Measurements from ENCODE around the gene ENPP7.
A peak's percentile ranks its signal among the peaks of the same experiment; 100 is the strongest.

ENPP7 gene

GRCh38 chr17:79730769-79731483 lies at the start of gene ENPP7:
TSS of gene ENPP7 (plus strand) at chr17:79730943. CDS start at chr17:79731140, 197 bp downstream.
- no peak for DNase-seq

GRCh38 chr17:79681101-79681621 lies 49.6 kb upstream of the ENPP7 start:
- DNase-seq, result no peak

- no peak for DNase-seq
Observed at GRCh38 chr17:79681628-79682261, 49.0 kb upstream of the ENPP7 start.

- DNase-seq, result no peak
Observed at GRCh38 chr17:79683365-79683764, 47.4 kb upstream of the ENPP7 start.

GRCh38 chr17:79684132-79684985 lies 46.4 kb upstream of the ENPP7 start:
- no peak for DNase-seq

- DNase-seq, result no peak
Observed at GRCh38 chr17:79685121-79685520, 45.6 kb upstream of the ENPP7 start.

GRCh38 chr17:79686476-79686875 lies 44.3 kb upstream of the ENPP7 start:
- no peak for DNase-seq

- DNase-seq, result no peak
Observed at GRCh38 chr17:79690466-79690865, 40.3 kb upstream of the ENPP7 start.

- DNase-seq, result no peak
Observed at GRCh38 chr17:79690988-79691836, 39.5 kb upstream of the ENPP7 start.

- no peak for DNase-seq
Observed at GRCh38 chr17:79691931-79692330, 38.8 kb upstream of the ENPP7 start.

- DNase-seq, result no peak
Observed at GRCh38 chr17:79693419-79693818, 37.3 kb upstream of the ENPP7 start.

- DNase-seq, result no peak
Observed at GRCh38 chr17:79695293-79695790, 35.4 kb upstream of the ENPP7 start.

GRCh38 chr17:79695797-79696609 lies 34.7 kb upstream of the ENPP7 start:
- DNase-seq, result peak; percentile 63

GRCh38 chr17:79696610-79696982 lies 34.1 kb upstream of the ENPP7 start:
- DNase-seq, result no peak

- no peak for DNase-seq
Observed at GRCh38 chr17:79698146-79698846, 32.4 kb upstream of the ENPP7 start.

GRCh38 chr17:79699386-79700036 lies 31.2 kb upstream of the ENPP7 start:
- no peak for DNase-seq

- DNase-seq, result no peak
Observed at GRCh38 chr17:79700592-79700991, 30.2 kb upstream of the ENPP7 start.

GRCh38 chr17:79702034-79702433 lies 28.7 kb upstream of the ENPP7 start:
- DNase-seq, result peak; percentile 25

GRCh38 chr17:79702550-79703236 lies 28.1 kb upstream of the ENPP7 start:
- no peak for DNase-seq

- DNase-seq, result no peak
Observed at GRCh38 chr17:79704691-79705090, 26.1 kb upstream of the ENPP7 start.

Data from hematopoietic multipotent progenitor cell treated with erythropoietin and hydrocortisone succinate and interleukin-3 and kit ligand, for 4 days (in vitro differentiated cells).